ENCODE results near the gene SURF2. TPM values are rescaled to one million over a fixed set of nuclear protein-coding genes. Genes with fewer than 3 reads are reported as not detected.
A peak's percentile ranks its signal among the peaks of the same experiment; 100 is the strongest.

Gene SURF2
- total and polyA plus RNA-seq, 4 donors, result 11.7 to 50.1 (median 27.2) TPM

GRCh38 chr9:133359399-133360175, 3.2 kb downstream of the SURF2 start:
- ATAC-seq (ENCODE audit: insufficient read depth, low FRiP score) (no peak), DNase-seq (peak in 2 of 3 donors; percentile 25 to 32)
- no peak for TF ChIP-seq CTCF (IDR thresholded peaks at IDR 0.05; ENCODE audit: control extremely low read depth, extremely low read depth)
- Histone ChIP-seq H3K27me3 (ENCODE audit: control insufficient read depth in 3 of 3, insufficient read depth in 3 of 3, low read length in 2 of 3) (no peaks in the 10 kb centered on the region), H3K27ac (ENCODE audit: low read depth in 1 of 2, low read length in 1 of 2) (no peak overlapping the region), H3K4me1 (ENCODE audit: control insufficient read depth in 5 of 5, insufficient read depth in 5 of 5, low read length in 5 of 5) (peaks cover 3 to 35% (median 9%) of the 10 kb centered on the region in 5 donors), H3K4me3 (no peak overlapping the region), H3K36me3 (ENCODE audit: control insufficient read depth in 4 of 4, insufficient read depth in 4 of 4, low read length in 4 of 4) (peaks cover 11 to 47% (median 33%) of the 10 kb centered on the region in 4 donors), H3K9ac (ENCODE audit: insufficient read depth in 1 of 2, low read length in 2 of 2) (no peak overlapping the region), H3K9me3 (ENCODE audit: control insufficient read depth in 4 of 4, insufficient read depth in 3 of 4, low read length in 3 of 4) (no peaks in the 10 kb centered on the region)
- 67 to 70% methylated on average over 20 of the region's 20 CpGs for WGBS, 2 donors

GRCh38 chr9:133360400-133361393, 4.3 kb downstream of the SURF2 start:
- Histone ChIP-seq H3K36me3 (ENCODE audit: control insufficient read depth in 4 of 4, insufficient read depth in 4 of 4, low read length in 4 of 4) (peaks cover 13 to 52% (median 42%) of the 10 kb centered on the region in 4 donors), H3K9ac (ENCODE audit: insufficient read depth in 1 of 2, low read length in 2 of 2) (no peak overlapping the region), H3K9me3 (ENCODE audit: control insufficient read depth in 4 of 4, insufficient read depth in 3 of 4, low read length in 3 of 4) (no peaks in the 10 kb centered on the region), H3K27ac (ENCODE audit: low read depth in 1 of 2, low read length in 1 of 2) (peak overlapping the region in 1 of 2 donors; percentile 4), H3K4me3 (no peak overlapping the region), H3K27me3 (ENCODE audit: control insufficient read depth in 3 of 3, insufficient read depth in 3 of 3, low read length in 2 of 3) (no peaks in the 10 kb centered on the region), H3K4me1 (ENCODE audit: control insufficient read depth in 5 of 5, insufficient read depth in 5 of 5, low read length in 5 of 5) (peaks cover 3 to 31% (median 9%) of the 10 kb centered on the region in 5 donors)
- 85 to 87% methylated on average over 21 of the region's 21 CpGs for WGBS, 2 donors
- TF ChIP-seq CTCF (IDR thresholded peaks at IDR 0.05; ENCODE audit: control extremely low read depth, extremely low read depth), result no peak
- ATAC-seq (ENCODE audit: insufficient read depth, low FRiP score) (no peak), DNase-seq (no peak)

GRCh38 chr9:133361507-133362092, 5.2 kb downstream of the SURF2 start:
- ATAC-seq (ENCODE audit: insufficient read depth, low FRiP score) (no peak), DNase-seq (no peak)
- H3K9ac ChIP-seq (ENCODE audit: insufficient read depth in 1 of 2, low read length in 2 of 2), result no peak overlapping the region
- 87 to 88% methylated on average over 13 of the region's 13 CpGs for WGBS, 2 donors
- peaks cover 16 to 60% (median 50%) of the 10 kb centered on the region in 4 donors for H3K36me3 ChIP-seq (ENCODE audit: control insufficient read depth in 4 of 4, insufficient read depth in 4 of 4, low read length in 4 of 4)
- peaks cover 3 to 30% (median 9%) of the 10 kb centered on the region in 5 donors for H3K4me1 ChIP-seq (ENCODE audit: control insufficient read depth in 5 of 5, insufficient read depth in 5 of 5, low read length in 5 of 5)
- H3K9me3 ChIP-seq (ENCODE audit: control insufficient read depth in 4 of 4, insufficient read depth in 3 of 4, low read length in 3 of 4), result no peaks in the 10 kb centered on the region
- TF ChIP-seq CTCF (IDR thresholded peaks at IDR 0.05; ENCODE audit: control extremely low read depth, extremely low read depth), result no peak
- no peaks in the 10 kb centered on the region for H3K27me3 ChIP-seq (ENCODE audit: control insufficient read depth in 3 of 3, insufficient read depth in 3 of 3, low read length in 2 of 3)
- no peak overlapping the region for H3K4me3 ChIP-seq
- no peak overlapping the region for H3K27ac ChIP-seq (ENCODE audit: low read depth in 1 of 2, low read length in 1 of 2)

All from lung (tissue), 12 donors.